Amygdala (tissue), 56 donors: Measurements from ENCODE around the gene WHAMM.
"Not testable (repeated sequence)": the region's sequence is repeated elsewhere in the genome, so short reads cannot be mapped to it uniquely, and the experiment has no call there.

ENCODE experiments used
- DNase-seq, 56 donors: peaks; one replicate each; lab custom pipeline; 2025; lab: John Stamatoyannopoulos, UW

Gene WHAMM

DNA sequence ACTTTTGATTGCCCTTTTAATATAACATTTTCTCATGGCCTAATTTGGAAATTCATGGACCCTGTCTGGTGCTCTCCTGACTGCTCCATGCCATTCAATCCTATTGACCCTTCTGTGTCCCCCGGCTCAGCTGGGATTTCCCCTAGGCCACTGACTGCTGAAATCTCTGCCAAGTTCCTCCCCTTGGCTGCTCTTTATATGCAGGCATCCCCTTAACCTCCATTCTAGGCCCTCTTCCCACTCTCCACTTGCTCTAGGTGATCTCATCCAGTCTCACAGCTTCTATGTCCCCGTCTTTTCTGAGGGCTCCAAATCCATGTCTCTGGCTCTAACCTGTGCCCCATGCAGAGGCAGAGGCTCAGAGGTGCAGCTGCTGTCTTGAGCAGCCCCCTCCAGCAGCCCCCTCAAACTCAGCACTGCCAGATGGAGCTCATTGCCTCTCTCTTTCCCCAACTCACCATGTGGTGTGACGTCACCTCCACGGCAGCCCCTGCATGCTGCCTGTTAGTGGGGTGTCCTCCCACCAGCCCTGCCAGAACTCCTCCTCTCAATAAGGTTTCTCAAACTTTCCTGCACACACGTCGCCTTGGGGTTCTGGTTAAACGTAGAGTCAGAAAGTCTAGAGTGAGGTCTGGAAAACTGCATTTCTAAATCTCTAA lies 10.1 kb upstream of the WHAMM start:
- no peak for DNase-seq

DNA sequence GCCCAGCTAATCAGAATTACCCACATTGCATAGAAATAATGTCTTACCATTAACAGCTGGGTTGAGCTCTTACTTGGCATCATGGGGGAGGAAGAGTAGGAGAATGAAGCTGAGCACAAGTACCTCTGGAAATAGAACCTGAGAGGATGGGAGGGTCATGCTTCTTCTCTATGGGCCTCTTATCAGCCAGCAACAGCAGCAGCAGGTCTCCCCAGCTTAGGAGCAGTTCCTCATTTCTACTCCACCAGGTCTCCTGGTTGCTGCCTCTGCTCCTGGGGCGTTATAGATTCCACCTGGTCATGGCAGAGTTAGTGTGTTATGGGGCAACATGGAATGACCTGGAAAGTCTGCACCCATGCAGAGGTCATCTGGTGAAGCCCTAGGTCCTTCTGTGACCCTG lies 6.9 kb upstream of the WHAMM start:
- DNase-seq = no peak

DNA sequence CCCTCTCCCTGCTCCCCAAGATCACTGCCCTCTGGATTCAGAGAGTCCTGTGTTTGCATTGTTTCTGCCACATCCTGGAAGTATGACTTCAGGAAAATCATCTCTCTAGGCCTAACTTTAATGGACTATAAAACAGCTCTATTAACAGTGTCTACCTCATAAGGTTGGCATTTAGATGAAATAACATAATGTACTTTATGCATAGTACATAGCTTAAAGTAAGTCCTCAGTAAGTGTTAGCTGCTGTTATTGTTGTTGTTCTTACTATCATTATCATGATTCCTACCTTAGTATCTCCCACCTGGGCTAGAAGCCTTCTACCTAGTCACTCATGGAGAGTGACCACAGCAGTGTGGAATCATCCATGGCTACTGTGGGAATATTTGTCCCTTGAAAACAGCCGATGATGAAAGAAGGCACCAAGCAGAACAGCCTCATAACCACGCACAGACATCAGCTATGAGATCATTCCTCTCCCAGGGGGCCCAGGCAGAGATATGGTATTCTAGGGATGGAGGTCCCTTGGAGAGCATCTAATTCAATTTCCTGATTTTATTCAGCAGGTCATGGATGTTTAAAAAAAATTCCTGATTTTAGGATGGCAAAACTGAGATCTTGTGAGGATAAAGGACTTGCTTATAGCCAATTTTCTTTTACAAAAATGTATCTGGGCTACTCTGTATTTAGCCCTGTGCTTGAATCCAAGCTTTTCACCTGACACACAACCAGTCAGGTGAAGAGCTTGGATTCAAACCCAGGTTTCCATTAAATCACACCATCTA lies 5.4 kb upstream of the WHAMM start:
- no peak for DNase-seq

DNA sequence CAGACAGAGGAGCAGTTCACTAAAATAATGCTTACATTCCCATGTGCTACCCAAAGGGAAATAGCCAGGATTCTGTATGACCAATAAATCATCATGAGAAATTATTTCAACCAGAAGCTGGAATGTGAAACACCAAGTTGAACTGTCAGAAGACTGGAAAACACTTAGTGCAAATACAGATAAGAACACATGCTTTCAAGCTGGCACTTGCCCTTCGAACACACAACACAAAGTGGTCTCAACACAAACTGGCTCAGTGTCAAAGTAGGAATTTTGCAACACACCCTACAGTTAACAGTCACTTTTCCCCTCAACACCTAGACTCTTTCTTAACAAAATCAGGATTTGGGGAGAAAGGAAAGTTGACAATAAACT lies 4.9 kb upstream of the WHAMM start:
- DNase-seq = no peak

DNA sequence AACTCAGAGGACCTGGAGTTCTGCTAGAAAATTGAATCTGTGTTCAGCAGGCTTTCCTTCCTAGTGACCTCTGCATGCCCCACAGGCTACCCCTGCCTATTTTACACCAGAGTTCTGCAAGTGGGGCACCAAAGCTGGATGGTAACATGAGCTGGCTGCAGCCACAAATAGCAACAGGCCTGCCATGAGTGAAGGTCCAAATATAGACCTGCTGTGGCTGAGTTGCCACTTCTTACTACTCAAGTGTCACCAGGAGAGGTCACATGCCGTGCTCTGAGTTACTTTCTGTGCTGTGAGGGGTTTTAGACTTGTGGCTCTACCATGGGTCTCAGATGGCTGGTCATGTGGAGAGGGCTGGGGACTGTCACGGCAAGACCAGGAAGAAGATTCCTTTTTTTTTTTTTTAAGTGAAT lies 3.4 kb upstream of the WHAMM start, which contains the start of gene FSD2:
Gene FSD2 (minus strand): TSS at position 76 of the 413 bp plus-strand sequence. CDS start 18,679 bp downstream, outside the sequence.
- no peak for DNase-seq

DNA sequence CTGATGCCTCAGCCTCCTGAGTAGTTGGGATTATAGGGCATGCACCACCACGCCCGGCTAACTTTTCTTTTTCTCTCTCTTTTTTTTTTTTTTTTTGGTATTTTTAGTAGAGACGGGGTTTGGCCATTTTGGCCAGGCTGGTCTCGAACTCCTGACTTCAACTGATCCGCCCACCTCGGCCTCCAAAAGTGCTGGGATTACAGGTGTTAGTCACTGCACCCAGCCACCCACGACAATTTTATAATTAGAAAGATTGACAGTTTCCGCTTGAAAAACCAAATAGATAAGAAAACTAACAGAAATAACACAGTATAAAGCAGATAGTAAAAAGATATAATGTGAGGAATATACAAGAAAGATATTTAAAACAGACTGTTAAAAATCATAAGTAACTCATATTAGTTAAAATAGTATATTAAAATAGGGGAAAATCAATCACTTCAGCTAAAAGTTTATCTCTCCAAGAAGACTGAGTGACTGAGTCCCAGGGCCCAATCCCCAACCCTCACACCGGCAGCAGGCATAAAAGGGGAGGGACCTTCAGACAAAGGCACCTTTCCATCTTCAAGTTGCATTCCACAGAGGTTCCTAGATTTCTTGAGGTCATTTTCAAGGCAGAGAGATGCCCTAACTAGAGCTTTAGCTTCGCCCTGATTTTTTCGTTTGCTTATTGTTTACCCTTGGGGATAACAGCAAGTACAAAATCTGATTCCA lies 1.4 kb upstream of the WHAMM start:
- DNase-seq = no peak

DNA sequence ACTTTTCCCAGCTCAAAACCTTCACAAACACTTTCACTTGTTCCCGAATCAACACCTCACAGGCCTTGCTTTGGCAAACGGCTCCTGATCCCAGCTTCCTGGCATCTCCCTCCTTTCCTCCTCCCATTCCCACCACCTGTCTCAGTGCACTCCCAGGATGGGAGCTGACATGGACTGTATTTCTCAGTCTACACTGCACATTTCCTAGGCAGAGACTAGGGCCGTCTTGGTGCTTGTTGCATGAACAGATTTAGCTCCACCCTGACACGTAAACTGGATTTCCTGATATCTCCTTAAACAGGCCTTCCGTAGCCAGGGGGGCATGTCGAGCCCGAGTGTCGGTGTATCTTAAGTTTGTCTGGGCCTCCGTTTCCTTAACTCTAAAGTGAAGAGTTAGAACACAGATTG lies 790 bp upstream of the WHAMM start:
- no peak for DNase-seq

DNA sequence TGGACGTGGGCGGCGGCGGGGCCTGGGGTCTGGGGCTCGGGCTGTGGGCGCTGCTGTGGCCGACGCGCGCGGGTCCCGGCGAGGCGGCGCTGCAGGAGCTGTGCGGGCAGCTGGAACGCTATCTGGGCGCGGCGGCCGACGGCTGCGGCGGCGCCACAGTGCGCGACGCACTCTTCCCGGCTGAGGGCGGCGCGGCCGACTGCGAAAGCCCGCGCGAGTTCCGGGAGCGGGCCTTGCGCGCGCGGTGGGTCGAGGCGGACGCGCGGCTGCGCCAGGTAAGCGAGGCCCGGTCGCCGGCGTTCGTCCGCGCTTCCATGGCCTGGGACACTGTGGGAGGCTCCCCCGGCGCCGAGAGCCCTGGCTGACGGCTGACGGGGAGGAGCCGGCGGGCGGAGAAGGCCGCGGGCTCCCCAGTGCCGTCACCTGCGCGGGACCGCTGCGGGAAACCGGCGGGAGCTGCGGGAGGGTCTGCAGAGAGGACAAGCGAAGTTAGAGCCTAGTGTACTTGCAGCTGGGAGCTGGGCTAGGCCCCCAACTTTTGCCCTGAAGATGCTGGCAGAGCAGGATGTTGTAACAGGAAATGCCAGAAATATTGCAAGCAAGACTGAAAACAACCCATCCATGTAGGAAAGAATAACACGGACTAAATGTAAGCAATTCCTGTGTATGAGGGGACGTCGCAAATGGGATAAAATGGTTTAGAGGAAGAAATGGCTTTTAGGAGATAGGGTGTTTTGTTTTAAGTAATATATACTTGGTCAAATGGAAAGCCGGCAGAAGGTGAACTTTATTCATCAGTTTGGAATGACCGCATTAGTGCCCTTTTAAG lies 847 bp downstream of the WHAMM start:
- peak in 13 of 56 donors; percentile 5 to 69 (median 44) for DNase-seq

DNA sequence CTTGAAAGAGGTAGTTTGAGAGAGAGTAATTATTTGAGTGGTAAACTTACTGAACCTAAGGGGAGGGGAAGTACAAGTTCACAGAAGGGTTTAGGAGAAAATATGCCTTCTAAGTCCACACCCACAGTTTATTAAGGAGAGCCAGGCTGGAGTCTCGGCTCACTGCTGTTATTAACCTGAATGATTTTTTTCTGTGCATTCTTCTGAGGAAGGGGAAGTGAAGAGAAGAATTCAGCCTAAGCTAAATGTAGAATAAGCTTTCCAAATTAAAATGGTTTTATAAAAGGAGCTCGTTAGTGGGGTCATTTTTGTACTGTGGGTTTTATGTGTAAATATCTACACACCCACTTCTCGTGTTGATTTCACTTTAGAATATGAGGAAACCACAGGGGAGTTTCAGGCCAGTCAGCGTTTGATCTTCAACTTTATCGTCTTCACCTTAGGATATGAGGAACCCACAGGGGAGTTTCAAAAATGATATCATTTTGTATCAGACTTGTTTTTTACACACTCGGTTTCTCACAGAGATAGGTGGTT lies 1.5 kb downstream of the WHAMM start:
- no peak for DNase-seq

DNA sequence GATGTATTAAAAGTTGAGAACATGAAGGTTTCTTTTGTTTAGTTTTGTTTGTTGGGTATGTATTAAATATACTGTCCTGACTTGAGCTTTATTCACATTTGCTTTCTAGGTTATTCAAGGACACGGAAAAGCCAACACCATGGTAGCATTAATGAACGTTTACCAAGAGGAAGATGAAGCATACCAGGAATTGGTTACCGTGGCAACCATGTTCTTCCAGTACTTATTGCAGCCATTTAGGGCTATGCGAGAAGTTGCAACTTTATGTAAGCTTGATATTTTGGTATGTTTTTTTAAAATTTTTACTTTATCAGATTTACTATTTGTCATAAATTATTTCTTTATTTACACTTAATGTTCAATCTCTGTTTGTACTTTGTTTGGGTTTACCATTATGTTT lies 3.6 kb downstream of the WHAMM start:
- no peak for DNase-seq

DNA sequence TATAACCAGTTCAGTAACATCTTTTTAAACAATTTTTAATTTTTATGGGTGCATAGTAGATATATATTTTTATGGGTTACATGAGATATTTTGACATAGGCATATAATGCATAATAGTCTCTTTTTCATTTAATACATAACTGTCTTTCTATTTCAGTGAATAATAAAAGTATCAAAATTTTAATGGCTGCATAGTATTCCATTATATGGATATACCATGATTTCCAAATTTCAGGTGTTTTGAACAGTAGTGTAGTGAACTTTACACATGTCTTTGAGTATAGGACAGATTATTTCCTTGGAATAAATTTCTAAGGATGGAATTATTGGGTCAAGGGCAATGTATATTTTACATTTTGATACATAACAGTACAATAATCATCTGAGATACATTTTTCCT lies 10.7 kb downstream of the WHAMM start:
- no peak for DNase-seq

DNA sequence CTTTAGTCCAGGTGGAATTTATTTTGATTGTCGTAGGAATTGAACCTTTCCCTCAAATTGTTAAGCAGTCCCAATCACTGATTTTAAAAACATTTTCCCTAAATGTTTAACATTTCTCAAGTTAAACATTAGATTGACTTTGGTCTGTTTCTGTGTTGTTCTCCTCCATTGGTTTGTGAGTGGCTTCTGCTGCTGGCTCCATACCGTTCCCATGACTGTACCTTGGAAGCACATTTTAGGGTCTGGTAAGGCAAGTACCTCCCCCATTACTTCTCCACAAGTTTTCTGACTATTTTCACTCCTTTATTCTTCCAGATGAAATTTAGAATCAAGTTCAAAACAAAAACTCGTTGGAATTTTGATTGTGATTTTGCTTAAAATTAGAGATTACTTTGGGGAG lies 12.0 kb downstream of the WHAMM start:
- DNase-seq = not testable (repeated sequence)

DNA sequence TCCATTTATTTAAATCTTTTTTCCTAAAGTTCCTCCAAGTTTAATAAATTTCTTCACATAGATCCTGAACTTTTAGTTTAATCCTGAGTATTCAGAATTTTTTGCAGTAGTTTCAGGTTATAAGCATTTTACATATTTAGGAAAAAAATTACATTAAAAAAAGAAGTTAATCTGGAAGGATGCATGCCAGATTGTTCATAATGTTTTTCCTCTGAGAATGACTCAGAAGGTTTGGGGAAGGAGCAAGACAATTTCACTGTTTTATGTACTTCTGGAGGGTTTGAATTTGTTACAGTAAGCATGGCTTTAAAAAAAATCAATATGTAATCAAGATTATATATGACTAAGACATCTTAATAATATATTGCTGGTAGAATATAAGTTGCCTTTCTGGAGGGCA lies 12.4 kb downstream of the WHAMM start:
- not testable (repeated sequence) for DNase-seq

DNA sequence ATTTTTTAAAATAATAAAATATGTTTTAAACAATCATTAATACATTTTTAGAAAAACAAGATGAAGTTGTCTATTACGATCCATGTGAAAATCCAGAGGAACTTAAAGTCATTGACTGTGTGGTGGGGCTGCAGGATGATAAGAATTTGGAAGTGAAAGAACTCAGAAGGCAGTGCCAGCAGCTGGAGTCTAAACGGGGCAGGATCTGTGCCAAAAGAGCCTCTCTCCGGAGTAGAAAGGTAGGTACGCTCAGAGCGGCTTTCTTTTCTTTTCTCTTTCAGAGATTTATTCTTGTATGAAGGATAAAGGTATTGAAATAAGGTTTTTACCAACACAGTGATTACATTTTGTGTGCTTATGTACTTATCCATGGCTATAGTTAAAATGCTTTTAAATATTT lies 13.6 kb downstream of the WHAMM start:
- no peak for DNase-seq

DNA sequence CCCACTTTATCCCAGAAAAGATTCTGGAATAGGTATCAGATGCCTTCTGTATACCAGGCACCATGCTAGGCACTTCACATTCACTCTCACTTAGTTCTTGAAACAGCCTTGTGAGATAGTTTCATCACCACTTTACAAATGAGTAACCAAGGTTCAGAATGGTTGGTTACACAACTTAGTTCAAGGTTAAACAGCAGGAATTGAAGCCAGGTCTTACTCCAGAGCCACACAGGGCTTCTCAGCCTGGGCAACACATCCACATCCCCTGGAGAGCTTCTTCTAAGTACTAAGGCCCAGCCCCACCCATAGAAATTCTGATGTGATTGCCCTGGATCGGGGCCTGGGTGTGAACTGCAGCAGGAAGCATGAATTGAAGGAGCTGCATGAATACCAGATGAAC lies 18.6 kb downstream of the WHAMM start:
- DNase-seq = no peak

DNA sequence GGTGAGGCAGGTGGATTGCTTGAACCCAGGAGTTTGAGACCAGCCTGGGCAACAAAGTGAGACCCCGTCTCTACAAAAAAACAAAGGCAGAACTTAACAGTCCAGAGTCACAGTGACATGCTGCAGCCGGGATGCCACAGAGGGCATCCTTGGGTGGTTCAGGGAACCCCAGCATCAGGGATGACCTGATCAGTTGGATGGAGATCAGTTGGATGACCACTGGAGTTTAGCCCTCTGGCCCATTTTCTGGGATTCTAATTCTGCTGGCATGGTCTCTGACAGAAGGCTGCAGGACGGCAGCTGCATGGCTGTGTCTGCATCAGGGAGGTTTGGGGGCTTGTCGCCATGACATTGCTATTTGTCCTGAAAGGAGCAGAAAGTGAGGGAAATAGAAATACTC lies 19.8 kb downstream of the WHAMM start:
- no peak for DNase-seq

DNA sequence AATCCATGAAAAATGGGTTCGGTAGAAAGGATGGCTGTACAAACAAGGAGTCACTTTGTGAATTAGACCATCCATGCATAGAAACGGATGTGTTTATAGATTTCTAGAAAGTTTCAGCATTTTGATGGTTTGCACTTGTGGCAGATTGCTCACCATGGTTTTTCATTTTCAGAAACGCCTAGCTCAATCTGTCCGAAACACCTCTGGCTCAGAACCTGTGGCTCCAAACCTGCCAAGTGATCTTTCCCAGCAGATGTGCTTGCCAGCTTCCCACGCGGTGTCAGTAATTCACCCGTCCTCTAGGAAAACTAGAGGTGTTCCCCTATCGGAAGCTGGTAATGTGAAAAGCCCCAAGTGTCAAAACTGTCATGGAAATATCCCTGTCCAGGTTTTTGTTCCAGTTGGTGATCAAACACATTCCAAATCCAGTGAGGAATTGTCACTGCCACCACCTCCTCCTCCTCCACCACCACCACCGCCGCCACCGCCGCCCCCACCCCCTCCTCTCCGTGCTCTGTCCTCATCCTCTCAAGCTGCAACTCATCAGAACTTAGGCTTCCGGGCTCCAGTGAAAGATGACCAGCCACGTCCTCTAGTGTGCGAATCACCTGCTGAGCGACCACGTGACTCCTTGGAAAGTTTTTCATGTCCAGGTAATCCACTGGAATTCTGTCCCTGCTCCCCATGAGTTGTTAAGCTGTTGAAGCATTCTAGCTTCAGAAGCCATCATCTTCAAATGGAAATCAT lies 21.2 kb downstream of the WHAMM start:
- no peak for DNase-seq

DNA sequence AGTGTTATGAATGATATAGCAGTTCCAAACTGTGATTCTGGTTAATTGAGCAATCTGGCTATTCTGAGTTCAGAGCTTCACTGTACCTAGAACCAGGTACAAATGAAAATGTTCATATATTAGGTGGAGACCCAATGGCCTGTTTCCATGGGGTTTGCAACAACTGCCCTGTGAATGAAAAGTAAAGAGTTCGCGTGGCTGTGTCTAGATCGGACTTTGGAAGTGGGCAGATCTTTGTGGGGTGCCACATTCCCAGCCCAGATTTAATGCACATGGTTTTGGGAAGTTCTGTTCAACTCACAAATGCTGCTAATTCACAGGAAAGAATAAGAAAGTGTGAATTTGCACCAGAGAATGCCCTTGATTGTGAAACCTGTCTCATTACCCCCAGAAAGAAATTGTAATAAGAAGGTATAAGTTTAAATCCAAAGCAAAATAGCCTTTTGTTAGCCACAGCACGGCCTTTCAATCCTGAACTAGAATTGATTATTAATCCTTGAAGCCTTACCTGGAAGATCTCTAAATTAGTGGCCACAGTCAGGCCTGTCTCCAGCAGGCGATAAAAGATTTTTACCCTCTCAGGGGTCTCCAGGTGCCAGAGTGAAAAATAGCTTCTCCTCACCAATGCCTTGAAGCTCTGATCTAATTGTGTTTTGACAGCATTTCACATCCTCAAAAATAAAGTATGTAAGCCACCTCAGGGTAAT lies 22.6 kb downstream of the WHAMM start:
- DNase-seq = no peak
